HepG2 (cell line): ENCODE data around the gene RAE1. TPM values are rescaled to one million over a fixed set of nuclear protein-coding genes. Genes with fewer than 3 reads are reported as not detected.

Source experiments
- ATAC-seq: fragments of 200-7000 bp; cut with Tn5 transposase; 3 replicates; pipeline ENCODE4 v1.9.1; 2020; ENCODE audit warnings: mild to moderate bottlenecking, moderate library complexity
- BruUV-seq: library from RNA; stranded (reverse); fragments of 400-500 nt; replicated peaks from 2 replicates; lab custom pipeline; 2021; lab: Mats Ljungman, UMichigan
- CTCF ChIA-PET: fragments of 300-600 bp; formaldehyde crosslinking; extraction: SDS; loops from one replicate; lab custom pipeline; 2021; ENCODE audit warnings: low total read pairs, inconsistent platforms, low intra/inter-chr PET ratio; lab: Yijun Ruan, JAX
- POLR2A ChIA-PET: fragments of 350-600 bp; sonication (Branson Sonifier 250); formaldehyde crosslinking; loops from one replicate; lab custom pipeline; 2020; ENCODE audit warnings: antibody characterized with exemption, inconsistent platforms; lab: Yijun Ruan, JAX
- DNase-seq: peaks from one replicate; pipeline ENCODE4 v3.0.0-alpha.2; 2015; ENCODE audit warnings: low spot score
- FAIRE-seq: peaks from 3 replicates; lab custom pipeline; 2011; peaks lifted over from hg19 to GRCh38; lab: Jason Lieb, UNC
- H2AFZ ChIP-seq: one replicate; pipeline ENCODE4 v1.6.1; 2011; ENCODE audit warnings: low read length, inconsistent platforms
- H3K27ac ChIP-seq: fragments of 300-600 bp; 3 replicates; pipeline ENCODE4 v1.8.0; 2011; ENCODE audit warnings: mixed run types, mild to moderate bottlenecking, mixed read lengths, low read length, inconsistent platforms; ENCODE audit not compliant: insufficient read depth; ENCODE audit errors: extremely low read length
- H3K27me3 ChIP-seq, 2 experiments: fragments of 200-600 bp in 1 of 2; 2 replicates in 1 of 2; 3 replicates in 1 of 2; pipeline versions ENCODE4 v1.6.0 to v1.8.0; 2011; ENCODE audit warnings: low read length in 2 of 2, mild to moderate bottlenecking in 2 of 2, moderate library complexity in 2 of 2, inconsistent platforms in 1 of 2; ENCODE audit not compliant: insufficient read depth in 2 of 2, control insufficient read depth in 1 of 2
- H3K36me3 ChIP-seq, 2 experiments: fragments of 200-600 bp in 1 of 2; replicated peaks in 1 of 2; 2 replicates in 1 of 2; 3 replicates in 1 of 2; pipeline versions ENCODE4 v1.5.1 to v1.8.0; 2011; ENCODE audit warnings: low read length in 2 of 2, inconsistent platforms in 1 of 2; ENCODE audit not compliant: insufficient read depth in 2 of 2, control insufficient read depth in 1 of 2
- H3K4me1 ChIP-seq: 2 replicates; pipeline ENCODE4 v1.5.1; 2012; ENCODE audit warnings: low read length, inconsistent platforms; ENCODE audit not compliant: insufficient read depth
- H3K4me2 ChIP-seq: 2 replicates; pipeline ENCODE4 v1.6.0; 2011; ENCODE audit warnings: low read depth, low read length, inconsistent platforms
- H3K4me3 ChIP-seq, 3 experiments: fragments of 200-600 bp in 1 of 3; sonication (generic), shearing (Covaris generic) in 1 of 3; replicated peaks in 1 of 3; 2 replicates each; pipeline ENCODE4 v1.5.1; 2011 to 2016; ENCODE audit warnings: low read length in 3 of 3, inconsistent platforms in 2 of 3, low read depth in 2 of 3, mild to moderate bottlenecking in 2 of 3, control low read depth in 1 of 3, mixed read lengths in 1 of 3; ENCODE audit not compliant: insufficient read depth in 1 of 3
- H3K79me2 ChIP-seq: one replicate; pipeline ENCODE4 v1.6.1; 2011; ENCODE audit warnings: low read length, inconsistent platforms; ENCODE audit not compliant: insufficient read depth
- H3K9ac ChIP-seq: 2 replicates; pipeline ENCODE4 v1.6.0; 2011; ENCODE audit warnings: mild to moderate bottlenecking, low read depth, low read length, inconsistent platforms; ENCODE audit not compliant: insufficient read depth
- H3K9me3 ChIP-seq: 2 replicates; pipeline ENCODE4 v1.5.1; 2012; ENCODE audit warnings: mild to moderate bottlenecking, low read length
- H4K20me1 ChIP-seq: 2 replicates; pipeline ENCODE4 v1.6.0; 2011; ENCODE audit warnings: inconsistent platforms, mild to moderate bottlenecking, low read length, moderate library complexity; ENCODE audit not compliant: insufficient read depth
- JDP2 ChIP-seq: sonication (generic); formaldehyde crosslinking; IDR thresholded peaks from 2 replicates; pipeline ENCODE4 v1.8.1; 2022; ENCODE audit warnings: missing genetic modification reagents, borderline replicate concordance
- POLR2AphosphoS5 ChIP-seq: IDR thresholded peaks from 2 replicates; pipeline ENCODE4 v1.6.1; 2012; ENCODE audit warnings: low read depth, low read length
- SMAD1 ChIP-seq: sonication (generic); formaldehyde crosslinking; IDR thresholded peaks from 2 replicates; pipeline ENCODE4 v1.4.0; 2020; ENCODE audit warnings: missing genetic modification reagents, low read depth, mild to moderate bottlenecking, borderline replicate concordance
- SMARCC2 ChIP-seq: fragments of 450-650 bp; IDR thresholded peaks from 2 replicates; pipeline ENCODE4 v1.6.1; 2017; ENCODE audit warnings: antibody characterized with exemption, mild to moderate bottlenecking
- ZFP36L1 ChIP-seq: sonication (generic); formaldehyde crosslinking; IDR thresholded peaks from 2 replicates; pipeline ENCODE4 v1.8.0; 2022; ENCODE audit warnings: mild to moderate bottlenecking, missing genetic modification reagents, moderate library complexity
- ZFP41 ChIP-seq: sonication (generic); formaldehyde crosslinking; IDR thresholded peaks from 2 replicates; pipeline ENCODE4 v1.4.0; 2020; ENCODE audit warnings: mild to moderate bottlenecking, missing genetic modification reagents, borderline replicate concordance
- WGBS: methylation state at CpG from one replicate; pipeline ENCODE4 v1.1.6; 2017; ENCODE audit warnings: low lambda C conversion rate; 5-methylcytosine and 5-hydroxymethylcytosine counted together
- in situ Hi-C: cut with HindIII; loops from 2 replicates; pipeline ENCODE4 v1.10.0; 2017; ENCODE audit warnings: low pct_unique_long_range_greater_than_20kb; ENCODE audit not compliant: extremely low pct_ligation_motif_present
- intact Hi-C: fragments of 100-400 bp; cut with micrococcal nuclease; formaldehyde crosslinking; loops from one replicate; pipeline ENCODE4 v1.10.0; 2022; ENCODE audit not compliant: unreplicated experiment
- polyA plus RNA-seq, 8 experiments: library from polyadenylated mRNA; depleted of rRNA in 3 of 8; stranded (reverse) in 7 of 8; unstranded in 1 of 8; fragments of >200 nt; fragmentation: Illumina TruSeq in 4 of 8; extraction: Trizol in 4 of 8; gene quantifications; 2 replicates each; pipeline versions ENCODE4 v1.2.1 to v1.2.3, GENCODE V29; 2011 to 2016; ENCODE audit warnings: low read depth in 4 of 8, missing spikeins in 1 of 8, mixed read lengths in 1 of 8; ENCODE audit not compliant: insufficient read depth in 1 of 8
- total RNA-seq, 5 experiments: library from RNA; depleted of rRNA; stranded (reverse); fragments of >200 nt; fragmentation: Illumina TruSeq; extraction: Trizol; gene quantifications; 2 replicates each; pipeline ENCODE4 v1.2.3, GENCODE V29; 2016; ENCODE audit warnings: low read depth in 1 of 5
- TF ChIP-seq, protein P1 (sequence below): sonication (generic); formaldehyde crosslinking; IDR thresholded peaks from 2 replicates; pipeline ENCODE4 v1.5.1; 2020; ENCODE audit warnings: mild to moderate bottlenecking, moderate library complexity, missing genetic modification reagents
- TF ChIP-seq, protein P2 (sequence below): sonication (generic); formaldehyde crosslinking; IDR thresholded peaks from 2 replicates; pipeline ENCODE4 v1.8.0; 2022; ENCODE audit warnings: missing genetic modification reagents, mild to moderate bottlenecking, inconsistent platforms, borderline replicate concordance
- TF ChIP-seq, protein P3 (sequence below): IDR thresholded peaks from 2 replicates; pipeline ENCODE4 v1.6.1; 2016; ENCODE audit warnings: low read depth

RAE1 gene
- total and polyA plus RNA-seq, 2 of the 13 experiments (the other 11 are each of a cell fraction or from before 2014, with no cell fraction given): 36.1 to 72.9 TPM

DNA sequence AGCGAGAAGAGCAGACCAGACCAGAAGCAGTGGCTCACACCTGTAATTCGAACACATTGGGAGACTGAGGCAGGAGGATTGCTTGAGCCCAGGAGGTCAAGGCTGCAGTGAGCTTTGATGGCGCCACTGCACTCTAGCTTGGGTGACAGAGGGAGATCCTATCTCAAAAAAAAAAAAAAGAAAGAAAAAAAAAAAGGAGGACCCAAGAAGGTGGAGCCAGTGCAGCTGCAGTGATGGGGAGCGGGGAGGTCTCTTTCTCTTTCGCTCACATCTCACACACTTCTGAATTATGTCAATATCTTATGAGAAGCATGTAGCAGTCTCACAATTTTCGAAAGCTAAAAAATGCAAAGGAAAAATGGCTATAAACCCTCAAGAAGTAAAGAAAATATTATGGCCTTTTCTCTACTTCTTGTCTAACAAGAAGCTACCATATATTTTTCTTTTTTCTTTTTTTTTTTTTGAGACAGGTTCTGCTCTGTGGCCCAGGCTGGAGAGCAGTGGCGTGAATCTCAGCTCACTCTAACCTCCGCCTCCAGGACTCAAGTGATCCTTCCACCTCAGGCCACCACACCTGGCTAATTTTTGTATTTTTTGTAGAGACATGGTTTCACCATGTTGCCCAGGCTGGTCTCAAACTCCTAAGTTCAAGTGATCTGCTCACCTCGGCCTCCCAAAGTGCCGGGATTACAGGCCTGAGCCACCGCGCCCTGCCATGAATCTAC lies 25.3 kb upstream of the RAE1 start:
- FAIRE-seq (no peak), DNase-seq (no peak), ATAC-seq (no peak)
- no peaks in the 10 kb centered on the region for H3K9me3 ChIP-seq
- H3K27me3 ChIP-seq: peaks cover 6 to 26% of the 10 kb centered on the region in 2 experiments
- H3K4me3 ChIP-seq: no peak overlapping the region
- intact Hi-C loops: no loop called here
- CTCF ChIA-PET: no interaction called here
- 50% methylated on average over 12 of the region's 12 CpGs for WGBS
- POLR2A ChIA-PET: no interaction called here
- no peaks in the 10 kb centered on the region for H4K20me1 ChIP-seq
- BruUV-seq: no TSS peak
- no peak overlapping the region for H2AFZ ChIP-seq
- H3K27ac ChIP-seq: no peak overlapping the region
- no peak for TF ChIP-seq ZFP36L1 (CRISPR knock-in tag)
- no peak for TF ChIP-seq ZFP41 (CRISPR knock-in tag)
- TF ChIP-seq JDP2 (CRISPR knock-in tag): no peak
- no peak for TF ChIP-seq POLR2AphosphoS5
- TF ChIP-seq SMAD1 (CRISPR knock-in tag): no peak
- TF ChIP-seq SMARCC2: no peak
- TF ChIP-seq, protein P1, sequence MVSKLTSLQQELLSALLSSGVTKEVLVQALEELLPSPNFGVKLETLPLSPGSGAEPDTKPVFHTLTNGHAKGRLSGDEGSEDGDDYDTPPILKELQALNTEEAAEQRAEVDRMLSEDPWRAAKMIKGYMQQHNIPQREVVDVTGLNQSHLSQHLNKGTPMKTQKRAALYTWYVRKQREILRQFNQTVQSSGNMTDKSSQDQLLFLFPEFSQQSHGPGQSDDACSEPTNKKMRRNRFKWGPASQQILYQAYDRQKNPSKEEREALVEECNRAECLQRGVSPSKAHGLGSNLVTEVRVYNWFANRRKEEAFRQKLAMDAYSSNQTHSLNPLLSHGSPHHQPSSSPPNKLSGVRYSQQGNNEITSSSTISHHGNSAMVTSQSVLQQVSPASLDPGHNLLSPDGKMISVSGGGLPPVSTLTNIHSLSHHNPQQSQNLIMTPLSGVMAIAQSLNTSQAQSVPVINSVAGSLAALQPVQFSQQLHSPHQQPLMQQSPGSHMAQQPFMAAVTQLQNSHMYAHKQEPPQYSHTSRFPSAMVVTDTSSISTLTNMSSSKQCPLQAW (CRISPR knock-in tag): no peak
- TF ChIP-seq, protein P2, sequence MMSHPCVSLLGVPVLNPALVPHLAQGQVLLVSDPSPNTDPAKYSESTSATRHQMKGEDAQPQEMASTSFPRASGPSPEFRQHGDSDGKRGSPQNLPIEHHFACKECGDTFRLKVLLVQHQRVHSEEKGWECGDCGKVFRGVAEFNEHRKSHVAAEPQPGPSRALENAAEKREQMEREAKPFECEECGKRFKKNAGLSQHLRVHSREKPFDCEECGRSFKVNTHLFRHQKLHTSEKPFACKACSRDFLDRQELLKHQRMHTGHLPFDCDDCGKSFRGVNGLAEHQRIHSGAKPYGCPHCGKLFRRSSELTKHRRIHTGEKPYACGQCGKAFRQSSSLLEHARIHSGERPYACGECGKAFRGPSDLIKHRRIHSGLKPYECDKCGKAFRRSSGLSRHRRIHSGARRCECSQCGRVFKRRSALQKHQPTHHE: no peak
- TF ChIP-seq, protein P3, sequence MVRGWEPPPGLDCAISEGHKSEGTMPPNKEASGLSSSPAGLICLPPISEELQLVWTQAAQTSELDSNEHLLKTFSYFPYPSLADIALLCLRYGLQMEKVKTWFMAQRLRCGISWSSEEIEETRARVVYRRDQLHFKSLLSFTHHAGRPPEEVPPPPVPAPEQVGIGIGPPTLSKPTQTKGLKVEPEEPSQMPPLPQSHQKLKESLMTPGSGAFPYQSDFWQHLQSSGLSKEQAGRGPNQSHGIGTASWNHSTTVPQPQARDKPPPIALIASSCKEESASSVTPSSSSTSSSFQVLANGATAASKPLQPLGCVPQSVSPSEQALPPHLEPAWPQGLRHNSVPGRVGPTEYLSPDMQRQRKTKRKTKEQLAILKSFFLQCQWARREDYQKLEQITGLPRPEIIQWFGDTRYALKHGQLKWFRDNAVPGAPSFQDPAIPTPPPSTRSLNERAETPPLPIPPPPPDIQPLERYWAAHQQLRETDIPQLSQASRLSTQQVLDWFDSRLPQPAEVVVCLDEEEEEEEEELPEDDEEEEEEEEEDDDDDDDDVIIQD: no peak
- H3K9ac ChIP-seq: no peak overlapping the region
- peaks cover 10% of the 10 kb centered on the region for H3K4me1 ChIP-seq
- in situ Hi-C loops: no loop called here
- no peak overlapping the region for H3K4me2 ChIP-seq
- H3K79me2 ChIP-seq: no peaks in the 10 kb centered on the region
- no peaks in the 10 kb centered on the region for H3K36me3 ChIP-seq
